ENCODE data around the gene ACTL7B. TPM values are rescaled to one million over a fixed set of nuclear protein-coding genes. Genes with fewer than 3 reads are reported as not detected.

ACTL7B gene
- total and polyA plus RNA-seq, 10 donors, result 0.11 TPM; not detected in 9

GRCh38 chr9:108863891-108864290 lies 8.1 kb upstream of the ACTL7B start:
- no peak for DNase-seq
- H3K4me1 ChIP-seq, result no peaks in the 10 kb centered on the region

GRCh38 chr9:108861997-108862396 lies 6.2 kb upstream of the ACTL7B start, which contains the start of gene ACTL7A:
TSS of gene ACTL7A (plus strand) at chr9:108862266. CDS start at chr9:108862323, 57 bp downstream.
- Histone ChIP-seq H3K4me1 (no peaks in the 10 kb centered on the region), H3K27me3 (replicated peaks in 1 of 7) (no peaks in the 10 kb centered on the region), H3K4me3 (no peak within 1 kb of the TSS), H3K9me3 (no peaks in the 10 kb centered on the region), H3K27ac (no peak within 1 kb of the TSS), H3K36me3 (peaks cover 0 to 3% (median 0%) of the 10 kb centered on the region in 6 donors)
- TF ChIP-seq POLR2AphosphoS5 (IDR thresholded peaks at IDR 0.05) (no peak), CTCF (IDR thresholded peaks at IDR 0.05 in 8 of 11, conservative IDR thresholded peaks at IDR 0.05 in 3 of 11) (no peak), POLR2A (IDR thresholded peaks at IDR 0.05) (no peak)
- no peak for DNase-seq
- 91 to 99% (median 96%) methylated on average over 3 of the region's 3 CpGs for WGBS, 5 donors
- intact Hi-C loops (cut with DNase I; ENCODE audit: low total_unique reads), result no loop called here

More at GRCh38 chr9:108863891-108864290, 8.1 kb upstream of the ACTL7B start:
- H3K27me3 ChIP-seq (replicated peaks in 1 of 7), result no peaks in the 10 kb centered on the region
- H3K4me3 ChIP-seq, result no peak overlapping the region
- TF ChIP-seq POLR2AphosphoS5 (IDR thresholded peaks at IDR 0.05), result no peak
- TF ChIP-seq CTCF (IDR thresholded peaks at IDR 0.05 in 8 of 11, conservative IDR thresholded peaks at IDR 0.05 in 3 of 11), result no peak
- TF ChIP-seq POLR2A (IDR thresholded peaks at IDR 0.05), result no peak
- H3K27ac ChIP-seq, result no peak overlapping the region
- intact Hi-C loops (cut with DNase I; ENCODE audit: low total_unique reads), result no loop called here
- WGBS, 5 donors, result 86 to 96% (median 89%) methylated on average over 3 of the region's 3 CpGs
- H3K36me3 ChIP-seq, result peaks cover 0 to 22% (median 9%) of the 10 kb centered on the region in 6 donors
- H3K9me3 ChIP-seq, result no peaks in the 10 kb centered on the region

GRCh38 chr9:108861464-108861863 lies 5.7 kb upstream of the ACTL7B start:
- TF ChIP-seq POLR2A (IDR thresholded peaks at IDR 0.05) (no peak), POLR2AphosphoS5 (IDR thresholded peaks at IDR 0.05) (no peak), CTCF (IDR thresholded peaks at IDR 0.05 in 8 of 11, conservative IDR thresholded peaks at IDR 0.05 in 3 of 11) (no peak)
- no peak for DNase-seq
- no peaks in the 10 kb centered on the region for H3K4me1 ChIP-seq
- no peaks in the 10 kb centered on the region for H3K27me3 ChIP-seq (replicated peaks in 1 of 7)
- no peak overlapping the region for H3K27ac ChIP-seq
- no peaks in the 10 kb centered on the region for H3K36me3 ChIP-seq
- H3K4me3 ChIP-seq, result no peak overlapping the region
- no peaks in the 10 kb centered on the region for H3K9me3 ChIP-seq
- intact Hi-C loops (cut with DNase I; ENCODE audit: low total_unique reads), result no loop called here
- 67 to 94% (median 74%) methylated on average over 7 of the region's 7 CpGs for WGBS, 5 donors

GRCh38 chr9:108860764-108861163 lies 5.0 kb upstream of the ACTL7B start:
- no peaks in the 10 kb centered on the region for H3K27me3 ChIP-seq (replicated peaks in 1 of 7)
- no peak overlapping the region for H3K4me3 ChIP-seq
- no peak for DNase-seq
- H3K36me3 ChIP-seq, result no peaks in the 10 kb centered on the region
- H3K9me3 ChIP-seq, result no peaks in the 10 kb centered on the region
- no peaks in the 10 kb centered on the region for H3K4me1 ChIP-seq
- TF ChIP-seq POLR2AphosphoS5 (IDR thresholded peaks at IDR 0.05) (no peak), CTCF (IDR thresholded peaks at IDR 0.05 in 8 of 11, conservative IDR thresholded peaks at IDR 0.05 in 3 of 11) (no peak), POLR2A (IDR thresholded peaks at IDR 0.05) (no peak)
- intact Hi-C loops (cut with DNase I; ENCODE audit: low total_unique reads), result no loop called here
- 88 to 100% (median 94%) methylated on average over 2 of the region's 2 CpGs for WGBS, 5 donors
- no peak overlapping the region for H3K27ac ChIP-seq
